HEK293 (cell line): ENCODE results near the gene ATP5F1D.

ENCODE experiments used
- CTCF ChIP-seq: fragments of 450-650 bp; formaldehyde crosslinking; IDR thresholded peaks from 2 replicates; pipeline ENCODE4 v1.5.1; 2016; ENCODE audit warnings: missing biosample characterization, missing genetic modification characterization
- FEZF1 ChIP-seq: fragments of 450-650 bp; formaldehyde crosslinking; IDR thresholded peaks from 2 replicates; pipeline ENCODE4 v1.5.1; 2016; ENCODE audit warnings: missing biosample characterization, missing genetic modification characterization
- MEIS1 ChIP-seq: sonication (generic); formaldehyde crosslinking; IDR thresholded peaks from 2 replicates; pipeline ENCODE4 v1.8.1; 2022; ENCODE audit warnings: missing genetic modification reagents, mild to moderate bottlenecking, borderline replicate concordance
- SP2 ChIP-seq: fragments of 450-650 bp; formaldehyde crosslinking; IDR thresholded peaks from 2 replicates; pipeline ENCODE4 v1.5.1; 2016; ENCODE audit warnings: missing biosample characterization, missing genetic modification characterization
- ZBTB1 ChIP-seq: fragments of 450-650 bp; formaldehyde crosslinking; IDR thresholded peaks from 2 replicates; pipeline ENCODE4 v1.5.1; 2016; ENCODE audit warnings: missing biosample characterization, missing genetic modification characterization
- ZNF114 ChIP-seq: fragments of 450-650 bp; formaldehyde crosslinking; IDR thresholded peaks from 2 replicates; pipeline ENCODE4 v1.5.0; 2017; ENCODE audit warnings: missing biosample characterization, missing genetic modification characterization
- ZNF133 ChIP-seq: fragments of 450-650 bp; formaldehyde crosslinking; IDR thresholded peaks from 2 replicates; pipeline ENCODE4 v1.5.1; 2016; ENCODE audit warnings: missing biosample characterization, missing genetic modification characterization
- ZNF2 ChIP-seq: fragments of 450-650 bp; formaldehyde crosslinking; IDR thresholded peaks from 2 replicates; pipeline ENCODE4 v1.5.1; 2016; ENCODE audit warnings: missing biosample characterization, missing genetic modification characterization
- ZNF341 ChIP-seq: fragments of 450-650 bp; formaldehyde crosslinking; IDR thresholded peaks from 2 replicates; pipeline ENCODE4; 2016; ENCODE audit warnings: low read depth, missing biosample characterization, missing genetic modification characterization
- ZNF521 ChIP-seq: fragments of 450-650 bp; formaldehyde crosslinking; IDR thresholded peaks from 2 replicates; pipeline ENCODE4 v1.5.1; 2017; ENCODE audit warnings: missing biosample characterization, mild to moderate bottlenecking, missing genetic modification characterization
- ZNF596 ChIP-seq: fragments of 450-650 bp; IDR thresholded peaks from 2 replicates; pipeline ENCODE4 v1.5.0; 2018; ENCODE audit warnings: missing biosample characterization, mild to moderate bottlenecking, missing genetic modification characterization, moderate library complexity
- ZNF600 ChIP-seq: fragments of 450-650 bp; formaldehyde crosslinking; IDR thresholded peaks from 2 replicates; pipeline ENCODE4 v1.5.1; 2016; ENCODE audit warnings: missing biosample characterization, missing genetic modification characterization
- ZNF660 ChIP-seq: fragments of 450-650 bp; IDR thresholded peaks from 2 replicates; pipeline ENCODE4 v1.5.1; 2018; ENCODE audit warnings: missing biosample characterization, mild to moderate bottlenecking, missing genetic modification characterization
- ZNF707 ChIP-seq: fragments of 450-650 bp; formaldehyde crosslinking; IDR thresholded peaks from 2 replicates; pipeline ENCODE4 v1.5.1; 2016; ENCODE audit warnings: missing biosample characterization, missing genetic modification characterization
- ZNF76 ChIP-seq: fragments of 450-650 bp; formaldehyde crosslinking; IDR thresholded peaks from 2 replicates; pipeline ENCODE4; 2016; ENCODE audit warnings: low read depth, missing biosample characterization, missing genetic modification characterization, borderline replicate concordance
- ZNF830 ChIP-seq: fragments of 450-650 bp; IDR thresholded peaks from 2 replicates; pipeline ENCODE4 v1.5.0; 2018; ENCODE audit warnings: missing biosample characterization, missing genetic modification characterization, low read depth, mild to moderate bottlenecking, moderate library complexity
- ZNF837 ChIP-seq: fragments of 450-650 bp; formaldehyde crosslinking; IDR thresholded peaks from 2 replicates; pipeline ENCODE4 v1.5.1; 2016; ENCODE audit warnings: missing biosample characterization, missing genetic modification characterization
- TF ChIP-seq, protein P1 (sequence below): fragments of 450-650 bp; formaldehyde crosslinking; IDR thresholded peaks from 2 replicates; pipeline ENCODE4 v1.5.1; 2016; ENCODE audit warnings: missing biosample characterization, missing genetic modification characterization
- TF ChIP-seq, protein P2 (sequence below): fragments of 450-650 bp; formaldehyde crosslinking; IDR thresholded peaks from 2 replicates; pipeline ENCODE4 v1.5.1; 2016; ENCODE audit warnings: missing biosample characterization, missing genetic modification characterization, borderline replicate concordance
- TF ChIP-seq, protein P3 (sequence below): fragments of 450-650 bp; formaldehyde crosslinking; IDR thresholded peaks from 2 replicates; pipeline ENCODE4 v1.5.1; 2017; ENCODE audit warnings: missing biosample characterization, mild to moderate bottlenecking, missing genetic modification characterization, moderate library complexity
- TF ChIP-seq, protein P4 (sequence below): IDR thresholded peaks from 2 replicates; pipeline ENCODE4 v1.6.1; 2011; ENCODE audit warnings: mild to moderate bottlenecking, low read depth, low read length, borderline replicate concordance
- TF ChIP-seq, protein P5 (sequence below): fragments of 450-650 bp; formaldehyde crosslinking; IDR thresholded peaks from 2 replicates; pipeline ENCODE4 v1.5.1; 2016; ENCODE audit warnings: missing biosample characterization, missing genetic modification characterization
- TF ChIP-seq, protein P6 (sequence below): fragments of 450-650 bp; formaldehyde crosslinking; IDR thresholded peaks from 2 replicates; pipeline ENCODE4 v1.5.1; 2017; ENCODE audit warnings: missing biosample characterization, missing genetic modification characterization

ATP5F1D gene

DNA sequence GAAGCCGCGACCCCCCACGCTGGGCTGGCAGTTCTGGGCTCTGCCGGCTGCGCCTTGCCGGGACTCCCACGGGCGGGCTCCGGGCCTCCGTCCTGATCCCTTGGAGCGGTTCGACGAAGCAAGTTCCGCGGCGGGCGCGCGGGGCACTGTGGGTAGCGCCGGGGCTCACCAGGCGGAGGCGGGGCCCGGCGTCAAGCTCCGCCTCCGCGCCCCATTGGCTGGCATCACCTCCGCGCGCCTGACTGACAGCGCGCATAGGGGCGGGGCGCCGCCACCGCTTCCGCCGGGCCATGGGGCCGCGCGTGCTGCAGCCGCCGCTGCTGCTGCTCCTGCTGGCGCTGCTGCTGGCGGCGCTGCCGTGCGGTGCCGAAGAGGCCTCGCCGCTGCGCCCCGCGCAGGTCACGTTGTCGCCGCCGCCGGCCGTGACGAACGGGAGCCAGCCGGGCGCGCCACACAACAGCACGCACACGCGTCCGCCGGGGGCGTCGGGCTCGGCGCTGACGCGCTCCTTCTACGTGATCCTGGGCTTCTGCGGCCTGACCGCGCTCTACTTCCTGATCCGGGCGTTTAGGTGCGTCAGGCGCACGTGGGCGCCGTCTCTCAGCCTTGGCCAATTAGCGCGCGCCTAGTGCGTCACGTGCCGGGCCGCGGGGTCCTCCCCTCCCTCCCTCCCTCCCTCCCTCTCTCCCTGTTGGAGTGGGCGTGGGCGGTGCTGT, 33.9 kb downstream of the ATP5F1D start, which contains the start of gene FAM174C (continued):
- TF ChIP-seq, protein P1, sequence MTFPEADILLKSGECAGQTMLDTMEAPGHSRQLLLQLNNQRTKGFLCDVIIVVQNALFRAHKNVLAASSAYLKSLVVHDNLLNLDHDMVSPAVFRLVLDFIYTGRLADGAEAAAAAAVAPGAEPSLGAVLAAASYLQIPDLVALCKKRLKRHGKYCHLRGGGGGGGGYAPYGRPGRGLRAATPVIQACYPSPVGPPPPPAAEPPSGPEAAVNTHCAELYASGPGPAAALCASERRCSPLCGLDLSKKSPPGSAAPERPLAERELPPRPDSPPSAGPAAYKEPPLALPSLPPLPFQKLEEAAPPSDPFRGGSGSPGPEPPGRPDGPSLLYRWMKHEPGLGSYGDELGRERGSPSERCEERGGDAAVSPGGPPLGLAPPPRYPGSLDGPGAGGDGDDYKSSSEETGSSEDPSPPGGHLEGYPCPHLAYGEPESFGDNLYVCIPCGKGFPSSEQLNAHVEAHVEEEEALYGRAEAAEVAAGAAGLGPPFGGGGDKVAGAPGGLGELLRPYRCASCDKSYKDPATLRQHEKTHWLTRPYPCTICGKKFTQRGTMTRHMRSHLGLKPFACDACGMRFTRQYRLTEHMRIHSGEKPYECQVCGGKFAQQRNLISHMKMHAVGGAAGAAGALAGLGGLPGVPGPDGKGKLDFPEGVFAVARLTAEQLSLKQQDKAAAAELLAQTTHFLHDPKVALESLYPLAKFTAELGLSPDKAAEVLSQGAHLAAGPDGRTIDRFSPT (tag by site-specific recombination), result peak; percentile 94
- peak; percentile 4; the same call in 1 of the 2 replicates for TF ChIP-seq ZNF600 (tag by site-specific recombination)
- peak; percentile 92 for TF ChIP-seq SP2 (tag by site-specific recombination)
- peak; percentile 93 for TF ChIP-seq ZNF837 (tag by site-specific recombination)
- no peak; the same call in 1 of the 2 replicates for TF ChIP-seq ZNF596 (tag by site-specific recombination)
- TF ChIP-seq ZNF660 (tag by site-specific recombination), result peak; percentile 70
- no peak for TF ChIP-seq ZNF114 (tag by site-specific recombination)
- TF ChIP-seq, protein P2, sequence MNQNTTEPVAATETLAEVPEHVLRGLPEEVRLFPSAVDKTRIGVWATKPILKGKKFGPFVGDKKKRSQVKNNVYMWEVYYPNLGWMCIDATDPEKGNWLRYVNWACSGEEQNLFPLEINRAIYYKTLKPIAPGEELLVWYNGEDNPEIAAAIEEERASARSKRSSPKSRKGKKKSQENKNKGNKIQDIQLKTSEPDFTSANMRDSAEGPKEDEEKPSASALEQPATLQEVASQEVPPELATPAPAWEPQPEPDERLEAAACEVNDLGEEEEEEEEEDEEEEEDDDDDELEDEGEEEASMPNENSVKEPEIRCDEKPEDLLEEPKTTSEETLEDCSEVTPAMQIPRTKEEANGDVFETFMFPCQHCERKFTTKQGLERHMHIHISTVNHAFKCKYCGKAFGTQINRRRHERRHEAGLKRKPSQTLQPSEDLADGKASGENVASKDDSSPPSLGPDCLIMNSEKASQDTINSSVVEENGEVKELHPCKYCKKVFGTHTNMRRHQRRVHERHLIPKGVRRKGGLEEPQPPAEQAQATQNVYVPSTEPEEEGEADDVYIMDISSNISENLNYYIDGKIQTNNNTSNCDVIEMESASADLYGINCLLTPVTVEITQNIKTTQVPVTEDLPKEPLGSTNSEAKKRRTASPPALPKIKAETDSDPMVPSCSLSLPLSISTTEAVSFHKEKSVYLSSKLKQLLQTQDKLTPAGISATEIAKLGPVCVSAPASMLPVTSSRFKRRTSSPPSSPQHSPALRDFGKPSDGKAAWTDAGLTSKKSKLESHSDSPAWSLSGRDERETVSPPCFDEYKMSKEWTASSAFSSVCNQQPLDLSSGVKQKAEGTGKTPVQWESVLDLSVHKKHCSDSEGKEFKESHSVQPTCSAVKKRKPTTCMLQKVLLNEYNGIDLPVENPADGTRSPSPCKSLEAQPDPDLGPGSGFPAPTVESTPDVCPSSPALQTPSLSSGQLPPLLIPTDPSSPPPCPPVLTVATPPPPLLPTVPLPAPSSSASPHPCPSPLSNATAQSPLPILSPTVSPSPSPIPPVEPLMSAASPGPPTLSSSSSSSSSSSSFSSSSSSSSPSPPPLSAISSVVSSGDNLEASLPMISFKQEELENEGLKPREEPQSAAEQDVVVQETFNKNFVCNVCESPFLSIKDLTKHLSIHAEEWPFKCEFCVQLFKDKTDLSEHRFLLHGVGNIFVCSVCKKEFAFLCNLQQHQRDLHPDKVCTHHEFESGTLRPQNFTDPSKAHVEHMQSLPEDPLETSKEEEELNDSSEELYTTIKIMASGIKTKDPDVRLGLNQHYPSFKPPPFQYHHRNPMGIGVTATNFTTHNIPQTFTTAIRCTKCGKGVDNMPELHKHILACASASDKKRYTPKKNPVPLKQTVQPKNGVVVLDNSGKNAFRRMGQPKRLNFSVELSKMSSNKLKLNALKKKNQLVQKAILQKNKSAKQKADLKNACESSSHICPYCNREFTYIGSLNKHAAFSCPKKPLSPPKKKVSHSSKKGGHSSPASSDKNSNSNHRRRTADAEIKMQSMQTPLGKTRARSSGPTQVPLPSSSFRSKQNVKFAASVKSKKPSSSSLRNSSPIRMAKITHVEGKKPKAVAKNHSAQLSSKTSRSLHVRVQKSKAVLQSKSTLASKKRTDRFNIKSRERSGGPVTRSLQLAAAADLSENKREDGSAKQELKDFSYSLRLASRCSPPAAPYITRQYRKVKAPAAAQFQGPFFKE, result no peak
- TF ChIP-seq, protein P3, sequence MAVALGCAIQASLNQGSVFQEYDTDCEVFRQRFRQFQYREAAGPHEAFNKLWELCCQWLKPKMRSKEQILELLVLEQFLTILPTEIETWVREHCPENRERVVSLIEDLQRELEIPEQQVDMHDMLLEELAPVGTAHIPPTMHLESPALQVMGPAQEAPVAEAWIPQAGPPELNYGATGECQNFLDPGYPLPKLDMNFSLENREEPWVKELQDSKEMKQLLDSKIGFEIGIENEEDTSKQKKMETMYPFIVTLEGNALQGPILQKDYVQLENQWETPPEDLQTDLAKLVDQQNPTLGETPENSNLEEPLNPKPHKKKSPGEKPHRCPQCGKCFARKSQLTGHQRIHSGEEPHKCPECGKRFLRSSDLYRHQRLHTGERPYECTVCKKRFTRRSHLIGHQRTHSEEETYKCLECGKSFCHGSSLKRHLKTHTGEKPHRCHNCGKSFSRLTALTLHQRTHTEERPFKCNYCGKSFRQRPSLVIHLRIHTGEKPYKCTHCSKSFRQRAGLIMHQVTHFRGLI (tag by site-specific recombination), result no peak
- no peak for TF ChIP-seq MEIS1
- TF ChIP-seq CTCF (tag by site-specific recombination), result no peak
- 0 out of 2 replicates have a peak, but pooled peaks have one; percentile 68 for TF ChIP-seq ZNF2 (tag by site-specific recombination)
- TF ChIP-seq ZNF707 (tag by site-specific recombination), result no peak
- no peak for TF ChIP-seq ZNF341
- TF ChIP-seq, protein P4, sequence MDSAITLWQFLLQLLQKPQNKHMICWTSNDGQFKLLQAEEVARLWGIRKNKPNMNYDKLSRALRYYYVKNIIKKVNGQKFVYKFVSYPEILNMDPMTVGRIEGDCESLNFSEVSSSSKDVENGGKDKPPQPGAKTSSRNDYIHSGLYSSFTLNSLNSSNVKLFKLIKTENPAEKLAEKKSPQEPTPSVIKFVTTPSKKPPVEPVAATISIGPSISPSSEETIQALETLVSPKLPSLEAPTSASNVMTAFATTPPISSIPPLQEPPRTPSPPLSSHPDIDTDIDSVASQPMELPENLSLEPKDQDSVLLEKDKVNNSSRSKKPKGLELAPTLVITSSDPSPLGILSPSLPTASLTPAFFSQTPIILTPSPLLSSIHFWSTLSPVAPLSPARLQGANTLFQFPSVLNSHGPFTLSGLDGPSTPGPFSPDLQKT, result peak; percentile 70; the same call in 1 of the 2 replicates
- TF ChIP-seq ZNF521 (tag by site-specific recombination), result no peak
- no peak for TF ChIP-seq ZNF133 (tag by site-specific recombination)
- no peak for TF ChIP-seq FEZF1 (tag by site-specific recombination)
- peak; percentile 94 for TF ChIP-seq ZNF76
- TF ChIP-seq ZBTB1 (tag by site-specific recombination), result 0 out of 2 replicates have a peak, but pooled peaks have one; percentile 21
- TF ChIP-seq, protein P5, sequence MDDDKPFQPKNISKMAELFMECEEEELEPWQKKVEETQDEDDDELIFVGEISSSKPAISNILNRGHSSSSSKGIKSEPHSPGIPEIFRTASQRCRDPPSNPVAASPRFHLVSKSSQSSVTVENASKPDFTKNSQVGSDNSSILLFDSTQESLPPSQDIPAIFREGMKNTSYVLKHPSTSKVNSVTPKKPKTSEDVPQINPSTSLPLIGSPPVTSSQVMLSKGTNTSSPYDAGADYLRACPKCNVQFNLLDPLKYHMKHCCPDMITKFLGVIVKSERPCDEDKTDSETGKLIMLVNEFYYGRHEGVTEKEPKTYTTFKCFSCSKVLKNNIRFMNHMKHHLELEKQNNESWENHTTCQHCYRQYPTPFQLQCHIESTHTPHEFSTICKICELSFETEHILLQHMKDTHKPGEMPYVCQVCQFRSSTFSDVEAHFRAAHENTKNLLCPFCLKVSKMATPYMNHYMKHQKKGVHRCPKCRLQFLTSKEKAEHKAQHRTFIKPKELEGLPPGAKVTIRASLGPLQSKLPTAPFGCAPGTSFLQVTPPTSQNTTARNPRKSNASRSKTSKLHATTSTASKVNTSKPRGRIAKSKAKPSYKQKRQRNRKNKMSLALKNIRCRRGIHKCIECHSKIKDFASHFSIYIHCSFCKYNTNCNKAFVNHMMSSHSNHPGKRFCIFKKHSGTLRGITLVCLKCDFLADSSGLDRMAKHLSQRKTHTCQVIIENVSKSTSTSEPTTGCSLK (tag by site-specific recombination), result no peak
- no peak for TF ChIP-seq ZNF830 (tag by site-specific recombination)
- TF ChIP-seq, protein P6, sequence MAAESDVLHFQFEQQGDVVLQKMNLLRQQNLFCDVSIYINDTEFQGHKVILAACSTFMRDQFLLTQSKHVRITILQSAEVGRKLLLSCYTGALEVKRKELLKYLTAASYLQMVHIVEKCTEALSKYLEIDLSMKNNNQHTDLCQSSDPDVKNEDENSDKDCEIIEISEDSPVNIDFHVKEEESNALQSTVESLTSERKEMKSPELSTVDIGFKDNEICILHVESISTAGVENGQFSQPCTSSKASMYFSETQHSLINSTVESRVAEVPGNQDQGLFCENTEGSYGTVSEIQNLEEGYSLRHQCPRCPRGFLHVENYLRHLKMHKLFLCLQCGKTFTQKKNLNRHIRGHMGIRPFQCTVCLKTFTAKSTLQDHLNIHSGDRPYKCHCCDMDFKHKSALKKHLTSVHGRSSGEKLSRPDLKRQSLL (tag by site-specific recombination), result no peak; the same call in 1 of the 2 replicates
